Raji (cell line): Measurements from ENCODE around the gene GUCD1.

Experiments used
- POLR2A ChIP-seq: IDR thresholded peaks from 2 replicates; pipeline ENCODE4 v1.6.1; 2011; ENCODE audit warnings: low read depth, low read length, control low read depth; ENCODE audit not compliant: insufficient read depth

The GUCD1 gene

GRCh38 chr22:24589518-24590030 lies 34.6 kb upstream of the GUCD1 start:
- TF ChIP-seq POLR2A, result no peak

GRCh38 chr22:24588757-24589481 lies 34.0 kb upstream of the GUCD1 start:
- no peak for TF ChIP-seq POLR2A

DNA sequence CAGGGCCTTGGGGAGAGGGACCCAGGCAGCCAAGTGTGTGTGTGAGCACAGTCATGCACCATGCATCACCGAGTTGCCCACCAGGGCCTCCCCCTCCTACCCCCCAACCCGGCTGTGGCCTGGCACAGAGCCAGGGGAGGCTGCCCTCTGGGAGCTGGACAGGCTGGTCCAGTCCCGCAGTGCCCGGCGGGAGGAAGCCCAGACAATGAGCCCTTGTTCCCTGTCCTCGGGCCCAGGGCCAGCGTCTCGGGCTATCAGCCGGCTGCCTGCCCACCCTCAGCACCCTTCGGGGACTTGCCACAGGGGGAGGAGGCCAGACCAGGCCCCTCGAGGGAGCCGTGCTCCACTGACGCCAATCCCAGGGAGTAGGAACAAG lies 33.4 kb upstream of the GUCD1 start:
- TF ChIP-seq POLR2A, result no peak

- TF ChIP-seq POLR2A, result no peak
Observed at GRCh38 chr22:24587948-24588347, 33.0 kb upstream of the GUCD1 start.

GRCh38 chr22:24587251-24587650 lies 32.3 kb upstream of the GUCD1 start:
- no peak for TF ChIP-seq POLR2A

DNA sequence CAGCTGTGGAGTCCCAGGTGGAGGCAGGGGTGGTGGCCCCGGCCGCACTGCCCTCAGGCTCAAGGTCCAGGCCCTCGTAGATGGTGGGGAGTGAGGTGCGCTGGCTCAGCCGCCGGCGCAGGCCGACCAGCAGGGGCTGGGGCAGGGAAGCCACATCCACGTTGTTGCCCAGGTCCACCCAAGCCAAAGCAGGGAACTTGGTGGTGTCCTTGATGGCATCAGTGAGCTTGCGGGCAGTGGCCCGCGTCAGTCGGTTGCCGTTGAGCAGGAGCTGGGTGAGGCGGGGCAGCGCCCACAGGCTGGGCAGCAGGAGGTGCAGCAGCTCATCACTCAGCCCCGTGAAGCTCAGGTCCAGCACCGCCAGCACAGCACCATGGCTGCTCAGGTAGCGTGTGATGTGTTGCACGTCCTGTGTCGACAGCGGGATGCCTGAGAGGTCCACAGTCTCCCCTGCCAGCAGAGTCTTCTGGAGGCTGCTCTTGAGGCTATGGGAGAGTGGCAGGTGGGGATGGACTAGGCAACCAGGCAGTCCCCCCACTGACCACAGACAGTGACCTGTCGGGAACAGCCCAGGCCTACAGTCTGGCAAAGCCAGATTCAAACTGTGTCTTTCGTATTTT lies 31.1 kb upstream of the GUCD1 start:
- no peak for TF ChIP-seq POLR2A

GRCh38 chr22:24585461-24585860 lies 30.5 kb upstream of the GUCD1 start:
- TF ChIP-seq POLR2A, result no peak

DNA sequence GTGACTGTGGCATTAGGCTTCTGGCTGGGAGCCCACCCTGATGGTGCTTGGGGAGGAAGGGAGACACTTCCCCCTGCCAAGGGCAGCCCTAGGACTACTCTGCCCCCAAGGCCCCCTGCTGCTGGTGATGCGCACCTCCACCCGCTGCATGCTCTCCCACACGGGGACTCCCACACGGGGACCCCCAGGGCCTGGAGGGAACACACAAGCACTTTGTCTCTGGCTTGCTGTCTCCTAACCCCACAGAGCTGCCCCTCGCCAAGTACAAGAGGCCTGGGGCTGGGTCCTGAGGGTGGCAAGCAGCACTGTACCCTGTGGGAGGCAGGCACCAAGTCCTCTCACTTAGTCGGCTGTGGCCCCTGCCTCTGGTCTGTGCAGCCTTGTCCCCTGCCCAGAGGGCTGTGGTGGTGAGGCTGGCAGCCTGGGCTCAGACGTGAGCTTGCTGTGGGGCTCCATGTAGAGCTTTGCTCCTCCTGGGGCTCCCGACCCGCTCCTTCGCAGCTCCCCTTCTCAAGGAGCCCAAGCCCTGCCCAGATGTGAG lies 30.0 kb upstream of the GUCD1 start:
- TF ChIP-seq POLR2A, result no peak

GRCh38 chr22:24584166-24584790 lies 29.3 kb upstream of the GUCD1 start:
- TF ChIP-seq POLR2A, result no peak

DNA sequence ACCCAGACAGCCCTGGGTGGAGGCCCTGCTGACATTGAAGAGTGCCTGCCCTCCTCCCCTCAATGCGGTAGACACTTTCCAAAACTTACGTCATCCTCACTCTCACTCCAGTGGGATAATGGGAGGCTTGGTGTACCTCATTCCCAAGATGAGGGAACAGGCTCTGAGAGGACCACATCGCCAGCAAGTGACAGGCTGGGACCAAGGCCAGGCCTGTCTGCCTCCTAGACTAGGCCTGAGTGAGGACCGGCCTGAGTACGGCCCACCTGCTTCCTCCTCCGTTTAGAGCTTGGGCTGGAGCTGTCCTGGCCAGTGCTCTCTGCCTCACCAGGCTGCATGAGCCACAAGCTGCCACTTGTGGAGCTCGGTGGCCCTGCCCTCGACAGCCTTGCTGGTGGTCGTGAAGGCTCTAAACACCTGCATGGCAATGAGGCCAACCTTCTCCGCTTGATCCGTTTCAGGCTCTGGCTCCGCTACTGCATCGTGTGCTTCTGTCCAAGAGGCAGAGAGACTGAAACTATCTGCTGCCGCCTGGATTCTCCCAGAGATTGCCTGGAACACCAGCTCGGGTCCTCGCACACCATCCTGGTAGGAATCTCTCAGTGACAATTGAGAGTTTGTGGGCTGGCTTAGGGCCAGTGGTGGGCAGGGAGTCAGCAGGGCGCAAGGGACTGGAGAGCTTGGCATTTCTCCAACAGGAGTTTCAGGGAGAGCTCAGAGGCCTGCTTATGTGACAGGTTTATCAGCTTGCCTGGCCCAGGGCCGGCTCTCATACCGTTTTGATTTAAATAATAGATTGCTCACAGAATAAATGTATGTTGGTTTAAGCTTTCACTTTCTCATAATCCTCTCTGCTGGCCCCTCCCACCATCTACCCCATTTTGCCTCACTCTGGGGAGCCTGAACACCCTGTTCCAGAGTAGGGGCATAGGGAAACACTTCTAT lies 28.6 kb upstream of the GUCD1 start:
- TF ChIP-seq POLR2A, result no peak

- no peak for TF ChIP-seq POLR2A
Observed at GRCh38 chr22:24582056-24582814, 27.3 kb upstream of the GUCD1 start.

DNA sequence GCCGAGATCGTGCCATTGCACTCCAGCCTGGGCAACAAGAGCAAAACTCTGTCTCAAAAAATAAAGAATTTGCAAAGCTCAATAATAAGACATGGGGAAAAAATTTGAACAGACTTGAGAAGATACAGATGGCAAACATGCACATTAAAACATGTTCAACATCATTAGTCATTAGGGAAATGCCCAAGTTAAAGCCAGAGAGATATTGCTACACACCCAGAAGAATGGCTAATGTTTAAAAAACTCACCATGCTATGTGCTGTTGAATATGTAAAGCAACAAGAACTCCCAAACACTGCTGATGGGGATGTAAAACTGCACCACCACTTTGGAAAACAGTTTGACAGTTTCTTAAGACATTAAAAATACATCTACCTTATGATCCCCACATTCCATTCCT lies 25.3 kb upstream of the GUCD1 start:
- no peak for TF ChIP-seq POLR2A

GRCh38 chr22:24579258-24579601 lies 24.3 kb upstream of the GUCD1 start:
- no peak for TF ChIP-seq POLR2A

GRCh38 chr22:24578355-24579257 lies 23.7 kb upstream of the GUCD1 start:
- no peak for TF ChIP-seq POLR2A

DNA sequence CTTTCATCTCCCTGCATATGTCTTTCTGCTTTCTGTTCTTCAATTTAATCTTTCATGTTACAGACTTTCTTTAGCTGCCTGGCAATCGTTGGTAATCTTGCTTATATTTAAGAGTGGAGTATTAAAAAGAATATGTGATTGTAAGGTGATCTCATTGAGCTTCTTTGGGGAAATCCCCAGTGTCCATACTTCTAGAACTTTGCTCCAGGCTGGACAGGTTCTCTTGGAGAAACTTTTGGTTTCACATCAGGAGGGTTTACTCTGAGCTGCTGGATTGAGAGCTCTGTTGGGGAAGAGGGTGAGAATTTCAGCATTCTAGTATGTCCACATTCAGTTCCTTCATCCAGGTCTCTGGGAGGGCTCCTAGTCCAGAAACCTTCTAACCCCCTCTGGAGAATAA lies 21.8 kb upstream of the GUCD1 start:
- no peak for TF ChIP-seq POLR2A
